Naive thymus-derived CD4-positive, alpha-beta T cell (primary cell): ENCODE data around the gene PPIP5K1. TPM values are rescaled to one million over a fixed set of nuclear protein-coding genes. Genes with fewer than 3 reads are reported as not detected.

ENCODE experiments used
- ATAC-seq: fragments of 150-1000 bp; cut with Tn5 transposase; 2 replicates; pipeline ENCODE4 v1.10.0; 2021; ENCODE audit warnings: mild to moderate bottlenecking, moderate library complexity
- CTCF ChIA-PET: fragments of 350-600 bp; sonication (Branson Sonifier 250); formaldehyde crosslinking; loops from one replicate; lab custom pipeline; 2021; ENCODE audit warnings: antibody characterized with exemption; lab: Charles Lee
- POLR2A ChIA-PET: fragments of 350-600 bp; sonication (Branson Sonifier 250); formaldehyde crosslinking; loops from one replicate; lab custom pipeline; 2021; ENCODE audit warnings: antibody characterized with exemption, inconsistent platforms; lab: Charles Lee
- DNase-seq, 9 donors: peaks; one replicate each; pipeline versions ENCODE4 v3.0.0 to v3.0.0-alpha.2; 2020 to 2022; ENCODE audit warnings: mixed read lengths in 1 of 9
- H3K27ac ChIP-seq: one replicate; pipeline ENCODE4 v1.7.0; 2013; ENCODE audit warnings: mild to moderate bottlenecking, low read depth, low read length, moderate library complexity
- H3K27me3 ChIP-seq, 2 donors: one replicate each; pipeline ENCODE4 v1.7.0; 2013; ENCODE audit warnings: low read length in 2 of 2, mild to moderate bottlenecking in 2 of 2, moderate library complexity in 2 of 2; ENCODE audit not compliant: control insufficient read depth in 2 of 2, insufficient read depth in 2 of 2
- H3K36me3 ChIP-seq, 3 experiments: 1 replicate in 2 of 3; 2 replicates in 1 of 3; pipeline ENCODE4 v1.7.0; 2013; ENCODE audit warnings: low read length in 3 of 3, mild to moderate bottlenecking in 3 of 3, moderate library complexity in 1 of 3; ENCODE audit not compliant: insufficient read depth in 3 of 3, control insufficient read depth in 2 of 3
- H3K4me1 ChIP-seq, 2 donors: one replicate each; pipeline ENCODE4 v1.7.0; 2013; ENCODE audit warnings: low read length in 2 of 2, mild to moderate bottlenecking in 2 of 2, moderate library complexity in 1 of 2; ENCODE audit not compliant: control insufficient read depth in 2 of 2, insufficient read depth in 2 of 2
- H3K4me3 ChIP-seq: 2 replicates; pipeline ENCODE4 v1.7.0; 2013; ENCODE audit warnings: mild to moderate bottlenecking, low read length
- H3K9me3 ChIP-seq, 3 experiments: 1 replicate in 2 of 3; 2 replicates in 1 of 3; pipeline ENCODE4 v1.7.0; 2013; ENCODE audit warnings: low read length in 3 of 3; ENCODE audit not compliant: control insufficient read depth in 2 of 3
- H3K27ac Mint-ChIP-seq, 9 donors: one replicate each; pipeline ENCODE4 v1.8.0; 2020 to 2022; ENCODE audit warnings: mixed read lengths in 9 of 9, mild to moderate bottlenecking in 8 of 9, moderate library complexity in 5 of 9, inconsistent platforms in 2 of 9
- H3K27me3 Mint-ChIP-seq, 5 donors: one replicate each; pipeline ENCODE4 v1.8.0; 2021 to 2022; ENCODE audit warnings: mixed read lengths in 5 of 5, mild to moderate bottlenecking in 1 of 5
- H3K36me3 Mint-ChIP-seq, 5 donors: one replicate each; pipeline ENCODE4 v1.8.0; 2020 to 2022; ENCODE audit warnings: mixed read lengths in 5 of 5, mild to moderate bottlenecking in 3 of 5, inconsistent platforms in 1 of 5
- H3K4me1 Mint-ChIP-seq, 7 donors: one replicate each; pipeline ENCODE4 v1.8.0; 2020 to 2022; ENCODE audit warnings: mixed read lengths in 7 of 7, mild to moderate bottlenecking in 3 of 7, inconsistent platforms in 1 of 7
- H3K4me3 Mint-ChIP-seq, 10 donors: one replicate each; pipeline ENCODE4 v1.8.0; 2020 to 2022; ENCODE audit warnings: mild to moderate bottlenecking in 10 of 10, mixed read lengths in 10 of 10, moderate library complexity in 6 of 10, inconsistent platforms in 2 of 10
- H3K9me3 Mint-ChIP-seq, 11 donors: one replicate each; pipeline ENCODE4 v1.8.0; 2020 to 2022; ENCODE audit warnings: mixed read lengths in 11 of 11, mild to moderate bottlenecking in 4 of 11, inconsistent platforms in 1 of 11, moderate library complexity in 1 of 11
- intact Hi-C, 2 donors: fragments of 100-400 bp; cut with micrococcal nuclease; formaldehyde crosslinking; loops; one replicate each; pipeline ENCODE4 v1.15.1; 2023
- polyA plus RNA-seq, 2 donors: library from polyadenylated mRNA; unstranded; fragments of 300-500 nt; fragmentation: Illumina TruSeq; gene quantifications; one replicate each; pipeline ENCODE4 v1.2.3, GENCODE V29; 2021
- total RNA-seq, 6 experiments: library from RNA in 5 of 6; stranded (reverse) in 5 of 6; gene quantifications; 1 replicate in 5 of 6; 2 replicates in 1 of 6; pipeline ENCODE4 v1.2.3 and lab custom pipeline; 2021 to 2026

PPIP5K1 gene
- total and polyA plus RNA-seq, 7 experiments from 2014 or later = 6.1 to 66.0 (median 43.0) TPM

DNA sequence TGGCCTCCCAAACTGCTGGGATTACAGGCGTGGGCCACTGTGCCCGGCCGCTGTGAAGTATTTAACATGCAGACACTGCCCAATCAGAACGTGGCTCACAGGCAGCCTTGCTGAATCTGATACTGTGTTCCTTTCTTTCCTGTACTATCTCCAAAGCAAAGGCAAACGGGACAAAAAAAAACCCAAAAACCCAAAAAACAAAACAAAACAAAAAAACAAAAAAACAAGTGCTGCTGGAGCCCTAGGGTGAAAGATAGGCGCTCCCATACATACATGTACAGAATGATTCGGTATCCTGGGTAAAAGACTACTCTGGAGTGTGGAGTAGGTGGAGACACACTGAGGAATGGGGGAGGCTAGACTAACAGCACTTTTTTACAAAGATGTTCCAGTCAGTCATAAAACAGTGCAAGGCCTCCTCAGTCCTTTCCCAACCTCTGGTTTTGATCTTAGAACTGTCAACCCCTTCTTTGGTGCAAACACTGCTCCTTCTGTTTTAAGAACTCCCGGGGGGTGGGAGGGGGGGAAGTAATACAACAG, 80.3 kb downstream of the PPIP5K1 start:
- CTCF ChIA-PET = interaction anchor here (1.1 kb wide), 1 partner anchor 16 kb away, joined by 4 read pairs; no protein-coding TSS in a partner anchor
- Histone ChIP-seq H3K27ac (peak overlapping the region; percentile 76), H3K9me3 (no peaks in the 10 kb centered on the region), H3K27me3 (no peaks in the 10 kb centered on the region), H3K4me3 (peak overlapping the region; percentile 88), H3K36me3 (no peaks in the 10 kb centered on the region), H3K4me1 (peaks cover 14 to 17% of the 10 kb centered on the region in 2 donors)
- H3K36me3 Mint-ChIP-seq = peaks cover 0 to 13% (median 0%) of the 10 kb centered on the region in 5 donors
- H3K27ac Mint-ChIP-seq = peak overlapping the region; percentile 92 to 99 (median 97)
- H3K4me1 Mint-ChIP-seq = peaks cover 14 to 46% (median 28%) of the 10 kb centered on the region in 7 donors
- ATAC-seq (no peak), DNase-seq (no peak)
- POLR2A ChIA-PET = interaction anchor here (0.5 to 4.0 kb wide), 5 partner anchors 16 to 1891 kb away, joined by 3 to 56 read pairs (median 4); partner anchors contain the start of genes GANC, TMEM87A, TP53BP1 and ZNF106
- H3K4me3 Mint-ChIP-seq = peak overlapping the region; percentile 89 to 100 (median 94)
- intact Hi-C loops = loop anchor here (1.0 to 10.0 kb wide), 20 partner anchors 16 to 1849 kb away; partner anchors contain the start of genes GANC (in 2 of the 2), LCMT2 (in 2 of the 2), PDIA3 (in 2 of the 2) and TMEM87A (in 2 of the 2)
- peaks cover 0 to 2% (median 0%) of the 10 kb centered on the region in 5 donors for H3K27me3 Mint-ChIP-seq
- H3K9me3 Mint-ChIP-seq = peaks cover 0 to 1% (median 0%) of the 10 kb centered on the region in 11 donors

GRCh38 chr15:43508991-43509659, 80.9 kb downstream of the PPIP5K1 start:
- H3K36me3 ChIP-seq = no peaks in the 10 kb centered on the region
- Mint-ChIP-seq H3K4me3 (peak overlapping the region in 9 of 10 donors; percentile 89 to 100 (median 94)), H3K4me1 (peaks cover 14 to 40% (median 28%) of the 10 kb centered on the region in 7 donors), H3K27me3 (peaks cover 0 to 2% (median 0%) of the 10 kb centered on the region in 5 donors), H3K9me3 (peaks cover 0 to 1% (median 0%) of the 10 kb centered on the region in 11 donors), H3K27ac (peak overlapping the region in 7 of 9 donors; percentile 19 to 99 (median 93)), H3K36me3 (peaks cover 0 to 12% (median 0%) of the 10 kb centered on the region in 5 donors)
- CTCF ChIA-PET = no interaction called here
- H3K27me3 ChIP-seq = no peaks in the 10 kb centered on the region
- no peak overlapping the region for H3K27ac ChIP-seq
- H3K4me1 ChIP-seq = peaks cover 11 to 14% of the 10 kb centered on the region in 2 donors
- peak overlapping the region; percentile 26 for H3K4me3 ChIP-seq
- intact Hi-C loops = no loop called here
- POLR2A ChIA-PET = interaction anchor here (4.0 kb wide), 1 partner anchor 15 kb away, joined by 56 read pairs; the partner anchor contains the start of gene TP53BP1
- ATAC-seq = no peak
- no peaks in the 10 kb centered on the region for H3K9me3 ChIP-seq
- no peak for DNase-seq

- ChIA-PET POLR2A (interaction anchor here (1.3 kb wide), 1 partner anchor 15 kb away, joined by 5 read pairs; no protein-coding TSS in a partner anchor), CTCF (no interaction called here)
- Histone ChIP-seq H3K27me3 (no peaks in the 10 kb centered on the region), H3K36me3 (no peaks in the 10 kb centered on the region), H3K4me3 (no peak overlapping the region), H3K9me3 (no peaks in the 10 kb centered on the region), H3K27ac (no peak overlapping the region), H3K4me1 (peaks cover 9 to 12% of the 10 kb centered on the region in 2 donors)
- no peak for DNase-seq
- Mint-ChIP-seq H3K27ac (peak overlapping the region in 3 of 9 donors; percentile 19 to 48 (median 21)), H3K36me3 (peaks cover 0 to 10% (median 0%) of the 10 kb centered on the region in 5 donors), H3K4me3 (peak overlapping the region in 2 of 10 donors; percentile 32 to 35), H3K9me3 (peaks cover 0 to 1% (median 0%) of the 10 kb centered on the region in 11 donors), H3K27me3 (peaks cover 0 to 2% (median 0%) of the 10 kb centered on the region in 5 donors), H3K4me1 (peaks cover 14 to 33% (median 22%) of the 10 kb centered on the region in 7 donors)
- intact Hi-C loops = no loop called here
- no peak for ATAC-seq
Observed at GRCh38 chr15:43508421-43508820, 81.6 kb downstream of the PPIP5K1 start.

- peaks cover 0 to 4% (median 0%) of the 10 kb centered on the region in 5 donors for H3K36me3 Mint-ChIP-seq
- H3K27me3 Mint-ChIP-seq = no peaks in the 10 kb centered on the region
- no peak overlapping the region for H3K27ac ChIP-seq
- no peak overlapping the region for H3K4me3 Mint-ChIP-seq
- no peaks in the 10 kb centered on the region for H3K36me3 ChIP-seq
- peaks cover 4 to 5% of the 10 kb centered on the region in 2 donors for H3K4me1 ChIP-seq
- no peak overlapping the region for H3K27ac Mint-ChIP-seq
- no peak overlapping the region for H3K4me3 ChIP-seq
- H3K9me3 ChIP-seq = no peaks in the 10 kb centered on the region
- ChIA-PET POLR2A (interaction anchor here (1.0 kb wide), 1 partner anchor 12 kb away, joined by 3 read pairs; no protein-coding TSS in a partner anchor), CTCF (interaction anchor here (0.9 kb wide), 1 partner anchor 12 kb away, joined by 3 read pairs; no protein-coding TSS in a partner anchor)
- no peak for ATAC-seq
- intact Hi-C loops = no loop called here
- peaks cover 9 to 17% (median 11%) of the 10 kb centered on the region in 7 donors for H3K4me1 Mint-ChIP-seq
- DNase-seq = no peak
- no peaks in the 10 kb centered on the region for H3K9me3 Mint-ChIP-seq
- H3K27me3 ChIP-seq = no peaks in the 10 kb centered on the region
Observed at GRCh38 chr15:43505738-43506137, 84.3 kb downstream of the PPIP5K1 start.

DNA sequence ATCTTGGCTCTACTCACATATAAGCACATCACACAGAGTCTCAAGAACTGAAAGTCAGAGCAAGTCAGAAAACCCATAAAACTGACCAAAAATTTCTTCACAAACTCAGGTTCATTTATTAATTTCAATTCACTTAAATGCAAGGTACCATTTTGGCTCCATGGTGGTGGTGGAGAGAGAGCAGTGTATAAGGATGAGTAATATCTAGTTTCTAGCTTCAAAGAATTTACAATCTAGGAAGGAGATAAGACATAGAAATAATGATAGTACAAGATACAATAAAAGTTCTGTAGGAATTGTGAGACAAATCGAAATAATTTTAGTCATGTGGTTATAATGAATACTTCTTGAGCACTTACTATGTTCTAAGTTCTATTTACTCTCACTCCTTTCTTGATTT, 90.4 kb downstream of the PPIP5K1 start:
- H3K27ac Mint-ChIP-seq = no peak overlapping the region
- POLR2A ChIA-PET = no interaction called here

DNA sequence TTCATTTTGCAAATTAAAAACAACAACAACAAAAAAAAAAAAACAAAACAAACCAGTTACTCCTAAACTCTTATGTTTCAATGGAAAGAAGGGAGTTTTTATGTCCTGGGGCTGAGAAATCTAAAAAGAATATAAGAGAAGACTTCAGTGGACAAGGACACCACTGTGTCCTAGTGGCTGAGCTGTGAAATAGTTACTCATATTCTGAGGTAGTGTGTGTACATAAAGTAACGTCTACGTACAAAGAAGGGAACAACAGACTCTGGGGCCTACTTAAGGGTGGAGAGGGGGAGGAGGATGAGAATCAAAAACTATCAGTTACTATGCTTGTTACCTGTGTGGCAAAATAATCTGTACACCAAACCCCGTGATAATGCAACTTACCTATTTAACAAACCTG, 91.0 kb downstream of the PPIP5K1 start:
- H3K36me3 Mint-ChIP-seq = peaks cover 0 to 5% (median 3%) of the 10 kb centered on the region in 5 donors
- ChIA-PET POLR2A (no interaction called here), CTCF (interaction anchor here (0.6 to 3.1 kb wide), 2 partner anchors 15 to 308 kb away, joined by 3 to 9 read pairs; no protein-coding TSS in a partner anchor)
- peak overlapping the region in 1 of 9 donors; percentile 22 for H3K27ac Mint-ChIP-seq
- Histone ChIP-seq H3K36me3 (no peaks in the 10 kb centered on the region), H3K27me3 (no peaks in the 10 kb centered on the region), H3K27ac (no peak overlapping the region), H3K9me3 (no peaks in the 10 kb centered on the region), H3K4me1 (no peaks in the 10 kb centered on the region), H3K4me3 (no peak overlapping the region)
- no peaks in the 10 kb centered on the region for H3K9me3 Mint-ChIP-seq
- DNase-seq (no peak), ATAC-seq (no peak)
- H3K27me3 Mint-ChIP-seq = no peaks in the 10 kb centered on the region
- no peak overlapping the region for H3K4me3 Mint-ChIP-seq
- peaks cover 0 to 4% (median under 1%) of the 10 kb centered on the region in 7 donors for H3K4me1 Mint-ChIP-seq
- intact Hi-C loops = no loop called here

More for the DNA sequence above, 90.4 kb downstream of the PPIP5K1 start:
- H3K27me3 ChIP-seq = no peaks in the 10 kb centered on the region
- CTCF ChIA-PET = interaction anchor here (3.1 kb wide), 1 partner anchor 14 kb away, joined by 9 read pairs; no protein-coding TSS in a partner anchor
- H3K9me3 ChIP-seq = no peaks in the 10 kb centered on the region
- no peaks in the 10 kb centered on the region for H3K4me1 ChIP-seq
- DNase-seq (no peak), ATAC-seq (no peak)
- H3K36me3 Mint-ChIP-seq = peaks cover 0 to 5% (median 3%) of the 10 kb centered on the region in 5 donors
- no peak overlapping the region for H3K27ac ChIP-seq
- H3K4me3 Mint-ChIP-seq = no peak overlapping the region
- H3K4me1 Mint-ChIP-seq = peaks cover 0 to 4% (median 0%) of the 10 kb centered on the region in 7 donors
- H3K9me3 Mint-ChIP-seq = no peaks in the 10 kb centered on the region
- H3K36me3 ChIP-seq = no peaks in the 10 kb centered on the region
- intact Hi-C loops = no loop called here
- no peaks in the 10 kb centered on the region for H3K27me3 Mint-ChIP-seq
- no peak overlapping the region for H3K4me3 ChIP-seq
